A673 (cell line): ENCODE data around the gene OTOG. TPM values are rescaled to one million over a fixed set of nuclear protein-coding genes. Genes with fewer than 3 reads are reported as not detected.

Experiments
- BruUV-seq: library from RNA; stranded (reverse); fragments of 400-500 nt; replicated peaks from 2 replicates; lab custom pipeline; 2021; lab: Mats Ljungman, UMichigan
- CTCF ChIA-PET: fragments of 300-600 bp; sonication (Branson Sonifier 250); formaldehyde crosslinking; loops from one replicate; lab custom pipeline; 2022; ENCODE audit warnings: antibody characterized with exemption; lab: Charles Lee
- POLR2A ChIA-PET: fragments of 300-600 bp; sonication (Branson Sonifier 250); formaldehyde crosslinking; loops from one replicate; lab custom pipeline; 2022; ENCODE audit warnings: antibody characterized with exemption; ENCODE audit not compliant: low non-redundant PET; lab: Charles Lee
- DNase-seq: peaks from one replicate; pipeline ENCODE4 v3.0.0-alpha.2; 2015; ENCODE audit warnings: low spot score
- H3K27ac ChIP-seq: fragments of 200-600 bp; sonication (generic); 2 replicates; pipeline ENCODE4 v1.5.1; 2016; ENCODE audit warnings: mixed run types, low read depth, mild to moderate bottlenecking, mixed read lengths, antibody characterized with exemption, low read length; ENCODE audit not compliant: poor library complexity, severe bottlenecking
- H3K27me3 ChIP-seq: fragments of 200-600 bp; sonication (generic); replicated peaks from 2 replicates; pipeline ENCODE4 v1.6.1; 2017; ENCODE audit warnings: mixed run types, low read depth, mild to moderate bottlenecking, mixed read lengths, antibody characterized with exemption, low read length; ENCODE audit not compliant: insufficient read depth, poor library complexity
- H3K36me3 ChIP-seq: fragments of 200-600 bp; sonication (generic); 2 replicates; pipeline ENCODE4 v1.6.1; 2016; ENCODE audit warnings: mixed run types, mild to moderate bottlenecking, mixed read lengths, antibody characterized with exemption, low read length; ENCODE audit not compliant: insufficient read depth, poor library complexity, severe bottlenecking
- H3K4me1 ChIP-seq: fragments of 200-600 bp; sonication (generic); 2 replicates; pipeline ENCODE4 v1.6.1; 2017; ENCODE audit warnings: mixed run types, mild to moderate bottlenecking, mixed read lengths, antibody characterized with exemption, low read length; ENCODE audit not compliant: insufficient read depth, poor library complexity, severe bottlenecking
- H3K4me3 ChIP-seq: fragments of 200-600 bp; sonication (generic); 2 replicates; pipeline ENCODE4 v1.5.1; 2016; ENCODE audit warnings: low read depth, mixed run types, mild to moderate bottlenecking, mixed read lengths, low read length; ENCODE audit not compliant: poor library complexity, severe bottlenecking
- H3K9me3 ChIP-seq: fragments of 200-600 bp; sonication (generic); 2 replicates; pipeline ENCODE4 v1.6.1; 2016; ENCODE audit warnings: mixed run types, low read depth, mild to moderate bottlenecking, mixed read lengths, antibody characterized with exemption, low read length; ENCODE audit not compliant: poor library complexity, severe bottlenecking
- CTCF ChIP-seq: fragments of 300-800, 200-600 bp; sonication (generic); conservative IDR thresholded peaks from 2 replicates; pipeline ENCODE4 v1.5.1; 2017; ENCODE audit warnings: low read depth, mild to moderate bottlenecking, antibody characterized with exemption, low read length, moderate library complexity, mixed read lengths
- EZH2 ChIP-seq: fragments of 200-600 bp; sonication (generic); IDR thresholded peaks from 2 replicates; pipeline ENCODE4 v1.6.1; 2017; ENCODE audit warnings: borderline replicate concordance, low read depth, mild to moderate bottlenecking, mixed read lengths, antibody characterized with exemption, low read length; ENCODE audit not compliant: poor library complexity, severe bottlenecking
- intact Hi-C: fragments of 100-400 bp; cut with micrococcal nuclease; formaldehyde crosslinking; loops from one replicate; pipeline ENCODE4 v1.10.0; 2022; ENCODE audit not compliant: unreplicated experiment
- total RNA-seq: library from RNA; stranded (reverse); gene quantifications from 2 replicates; pipeline ENCODE4 v1.2.3, GENCODE V29; 2021

OTOG gene
- total RNA-seq, 1 experiment from 2014 or later, result not detected

GRCh38 chr11:17585911-17586695 lies 39.0 kb downstream of the OTOG start:
- H3K9me3 ChIP-seq, result no peaks in the 10 kb centered on the region
- ChIA-PET CTCF (no interaction called here), POLR2A (no interaction called here)
- TF ChIP-seq EZH2, result no peak
- no peak overlapping the region for H3K27ac ChIP-seq
- no TSS peak for BruUV-seq
- no peaks in the 10 kb centered on the region for H3K4me1 ChIP-seq
- no peaks in the 10 kb centered on the region for H3K36me3 ChIP-seq
- peaks cover 41% of the 10 kb centered on the region for H3K27me3 ChIP-seq
- no peak overlapping the region for H3K4me3 ChIP-seq
- DNase-seq, result no peak
- intact Hi-C loops, result no loop called here

GRCh38 chr11:17588166-17588565 lies 41.1 kb downstream of the OTOG start:
- H3K36me3 ChIP-seq, result no peaks in the 10 kb centered on the region
- H3K4me3 ChIP-seq, result no peak overlapping the region
- no TSS peak for BruUV-seq
- no peaks in the 10 kb centered on the region for H3K9me3 ChIP-seq
- no peak for DNase-seq
- no peaks in the 10 kb centered on the region for H3K4me1 ChIP-seq
- H3K27me3 ChIP-seq, result peaks cover 37% of the 10 kb centered on the region
- ChIA-PET POLR2A (interaction anchor here (0.6 kb wide), 1 partner anchor 19 kb away, joined by 6 read pairs; no protein-coding TSS in a partner anchor), CTCF (no interaction called here)
- TF ChIP-seq CTCF (no peak), EZH2 (no peak)
- no peak overlapping the region for H3K27ac ChIP-seq
- intact Hi-C loops, result no loop called here

- no TSS peak for BruUV-seq
- Histone ChIP-seq H3K4me1 (no peaks in the 10 kb centered on the region), H3K27me3 (peaks cover 32% of the 10 kb centered on the region), H3K4me3 (no peak overlapping the region), H3K9me3 (no peaks in the 10 kb centered on the region), H3K36me3 (no peaks in the 10 kb centered on the region), H3K27ac (no peak overlapping the region)
- intact Hi-C loops, result no loop called here
- CTCF ChIA-PET, result no interaction called here
- POLR2A ChIA-PET, result no interaction called here
- TF ChIP-seq CTCF (no peak), EZH2 (no peak)
- no peak for DNase-seq
These were observed 41.7 kb downstream of the OTOG start for GRCh38 chr11:17588721-17589120.

- Histone ChIP-seq H3K9me3 (no peaks in the 10 kb centered on the region), H3K27me3 (peaks cover 21% of the 10 kb centered on the region), H3K4me1 (no peaks in the 10 kb centered on the region), H3K36me3 (no peaks in the 10 kb centered on the region), H3K4me3 (no peak overlapping the region), H3K27ac (no peak overlapping the region)
- no TSS peak for BruUV-seq
- ChIA-PET CTCF (no interaction called here), POLR2A (no interaction called here)
- TF ChIP-seq EZH2, result no peak
- no peak for DNase-seq
- intact Hi-C loops, result no loop called here
These were observed 43.4 kb downstream of the OTOG start for GRCh38 chr11:17590463-17590862.
